ENCODE results near the gene PRSS1.
"Not testable (repeated sequence)": the region's sequence is repeated elsewhere in the genome, so short reads cannot be mapped to it uniquely, and the experiment has no call there.

The PRSS1 gene

GRCh38 chr7:142767861-142768260 lies 18.6 kb downstream of the PRSS1 start:
- Histone ChIP-seq H3K4me3 (ENCODE audit: low read length) (no peak overlapping the region), H3K9me2 (replicated peaks; ENCODE audit: control insufficient read depth, low read length) (no peaks in the 10 kb centered on the region), H3K27ac (ENCODE audit: low read depth, low read length) (no peak overlapping the region), H4K20me1 (ENCODE audit: control insufficient read depth, insufficient read depth, low read depth, low read length) (no peaks in the 10 kb centered on the region), H3K4me1 (ENCODE audit: control insufficient read depth, low read length) (peaks cover 21% of the 10 kb centered on the region), H3K36me3 (ENCODE audit: control insufficient read depth, low read length) (no peaks in the 10 kb centered on the region), H3K9me3 (ENCODE audit: control insufficient read depth, insufficient read depth, low read length) (no peaks in the 10 kb centered on the region), H3F3A (ENCODE audit: control insufficient read depth, insufficient read depth) (no peaks in the 10 kb centered on the region), H3K4me2 (ENCODE audit: low read length) (no peak overlapping the region), H3K27me3 (ENCODE audit: control insufficient read depth, low read length) (peaks cover 13% of the 10 kb centered on the region; the same call in 1 of the 2 replicates), H3K79me2 (ENCODE audit: control insufficient read depth, low read length) (no peaks in the 10 kb centered on the region)
- no peak for TF ChIP-seq EZH2phosphoT487 (IDR thresholded peaks at IDR 0.05; ENCODE audit: borderline replicate concordance, low read length)
- no peak for TF ChIP-seq CTCF (IDR thresholded peaks at IDR 0.05; ENCODE audit: low read depth, low read length, poor library complexity, severe bottlenecking)

GRCh38 chr7:142768885-142769284 lies 19.6 kb downstream of the PRSS1 start:
- not testable (repeated sequence) for H3K27ac ChIP-seq (ENCODE audit: low read depth, low read length); H3K9me3 ChIP-seq (ENCODE audit: control insufficient read depth, insufficient read depth, low read length); H3K36me3 ChIP-seq (ENCODE audit: control insufficient read depth, low read length); H3K4me3 ChIP-seq (ENCODE audit: low read length); H3K79me2 ChIP-seq (ENCODE audit: control insufficient read depth, low read length); H3F3A ChIP-seq (ENCODE audit: control insufficient read depth, insufficient read depth); H4K20me1 ChIP-seq (ENCODE audit: control insufficient read depth, insufficient read depth, low read depth, low read length); H3K9me2 ChIP-seq (replicated peaks; ENCODE audit: control insufficient read depth, low read length); H3K4me2 ChIP-seq (ENCODE audit: low read length)
- H3K4me1 ChIP-seq (ENCODE audit: control insufficient read depth, low read length): peaks cover 21% of the 10 kb centered on the region
- H3K27me3 ChIP-seq (ENCODE audit: control insufficient read depth, low read length): peaks cover 13% of the 10 kb centered on the region; the same call in 1 of the 2 replicates

- no peaks in the 10 kb centered on the region for H3F3A ChIP-seq (ENCODE audit: control insufficient read depth, insufficient read depth)
- peak within 1 kb of the TSS; percentile 24 for H3K4me2 ChIP-seq (ENCODE audit: low read length)
- H3K27ac ChIP-seq (ENCODE audit: low read depth, low read length): no peak within 1 kb of the TSS
- no peaks in the 10 kb centered on the region for H3K79me2 ChIP-seq (ENCODE audit: control insufficient read depth, low read length)
- peaks cover 21% of the 10 kb centered on the region for H3K4me1 ChIP-seq (ENCODE audit: control insufficient read depth, low read length)
- H3K9me3 ChIP-seq (ENCODE audit: control insufficient read depth, insufficient read depth, low read length): no peaks in the 10 kb centered on the region
- H3K4me3 ChIP-seq (ENCODE audit: low read length): no peak within 1 kb of the TSS
- no peaks in the 10 kb centered on the region for H4K20me1 ChIP-seq (ENCODE audit: control insufficient read depth, insufficient read depth, low read depth, low read length)
- TF ChIP-seq EZH2phosphoT487 (IDR thresholded peaks at IDR 0.05; ENCODE audit: borderline replicate concordance, low read length) (no peak), CTCF (IDR thresholded peaks at IDR 0.05; ENCODE audit: low read depth, low read length, poor library complexity, severe bottlenecking) (no peak)
- H3K9me2 ChIP-seq (replicated peaks; ENCODE audit: control insufficient read depth, low read length): no peaks in the 10 kb centered on the region
- peaks cover 11% of the 10 kb centered on the region; the same call in 1 of the 2 replicates for H3K27me3 ChIP-seq (ENCODE audit: control insufficient read depth, low read length)
- H3K36me3 ChIP-seq (ENCODE audit: control insufficient read depth, low read length): no peaks in the 10 kb centered on the region
Observed at GRCh38 chr7:142770661-142771352, 21.5 kb downstream of the PRSS1 start, which contains the start of gene PRSS2. TSS of gene PRSS2 (plus strand) at chr7:142770970. CDS start at chr7:142770983, 13 bp downstream.

GRCh38 chr7:142771353-142771723 lies 22.1 kb downstream of the PRSS1 start:
- Histone ChIP-seq H3K36me3 (ENCODE audit: control insufficient read depth, low read length) (no peaks in the 10 kb centered on the region), H3K27me3 (ENCODE audit: control insufficient read depth, low read length) (peaks cover 11% of the 10 kb centered on the region; the same call in 1 of the 2 replicates), H4K20me1 (ENCODE audit: control insufficient read depth, insufficient read depth, low read depth, low read length) (no peaks in the 10 kb centered on the region), H3K4me1 (ENCODE audit: control insufficient read depth, low read length) (peaks cover 21% of the 10 kb centered on the region), H3K79me2 (ENCODE audit: control insufficient read depth, low read length) (no peaks in the 10 kb centered on the region), H3K9me3 (ENCODE audit: control insufficient read depth, insufficient read depth, low read length) (no peaks in the 10 kb centered on the region), H3K4me2 (ENCODE audit: low read length) (peak overlapping the region; percentile 24), H3K9me2 (replicated peaks; ENCODE audit: control insufficient read depth, low read length) (no peaks in the 10 kb centered on the region), H3K27ac (ENCODE audit: low read depth, low read length) (no peak overlapping the region), H3K4me3 (ENCODE audit: low read length) (no peak overlapping the region), H3F3A (ENCODE audit: control insufficient read depth, insufficient read depth) (no peaks in the 10 kb centered on the region)
- TF ChIP-seq EZH2phosphoT487 (IDR thresholded peaks at IDR 0.05; ENCODE audit: borderline replicate concordance, low read length) (no peak), CTCF (IDR thresholded peaks at IDR 0.05; ENCODE audit: low read depth, low read length, poor library complexity, severe bottlenecking) (no peak)

All from DOHH2 (cell line).